Epithelial cell of proximal tubule (primary cell): ENCODE results near the gene MST1R. TPM values are rescaled to one million over a fixed set of nuclear protein-coding genes. Genes with fewer than 3 reads are reported as not detected.

ENCODE experiments used
- DNase-seq: peaks from one replicate; pipeline ENCODE4 v3.0.0-alpha.2; 2011; ENCODE audit warnings: low read depth
- H3K4me3 ChIP-seq: 2 replicates; pipeline ENCODE4 v1.5.1; 2011; ENCODE audit warnings: low read depth, mild to moderate bottlenecking, low read length
- CTCF ChIP-seq: conservative IDR thresholded peaks from 2 replicates; pipeline ENCODE4 v1.5.1; 2012; ENCODE audit warnings: low read depth, mild to moderate bottlenecking, low read length
- total RNA-seq: library from RNA; depleted of rRNA; stranded (reverse); fragments of >200 nt; gene quantifications from 2 replicates; pipeline ENCODE4 v1.2.3, GENCODE V29; 2015

Gene MST1R
- total RNA-seq, 1 donor from 2014 or later: 5.3 TPM

- TF ChIP-seq CTCF: no peak
- no peak for DNase-seq
- H3K4me3 ChIP-seq: no peak overlapping the region
Measured at GRCh38 chr3:49868862-49869466, 34.7 kb downstream of the MST1R start.

- no peak for DNase-seq
- H3K4me3 ChIP-seq: no peak overlapping the region
- TF ChIP-seq CTCF: no peak
Measured at GRCh38 chr3:49867871-49868321, 35.8 kb downstream of the MST1R start.

GRCh38 chr3:49867400-49867799 is 36.3 kb downstream of the MST1R start:
- DNase-seq: no peak
- no peak for TF ChIP-seq CTCF
- no peak overlapping the region for H3K4me3 ChIP-seq

- DNase-seq: no peak
- H3K4me3 ChIP-seq: no peak overlapping the region
- no peak for TF ChIP-seq CTCF
Measured at GRCh38 chr3:49865198-49865784, 38.4 kb downstream of the MST1R start.

- no peak for DNase-seq
- no peak for TF ChIP-seq CTCF
- H3K4me3 ChIP-seq: no peak overlapping the region
Measured at GRCh38 chr3:49864505-49864904, 39.2 kb downstream of the MST1R start.

GRCh38 chr3:49859576-49860305 is 43.9 kb downstream of the MST1R start:
- no peak overlapping the region for H3K4me3 ChIP-seq
- no peak for DNase-seq
- no peak for TF ChIP-seq CTCF
